ENCODE results near the gene HDAC10. TPM values are rescaled to one million over a fixed set of nuclear protein-coding genes. Genes with fewer than 3 reads are reported as not detected.

The HDAC10 gene
- polyA plus RNA-seq, 1 of the 3 experiments (the other 2 are of a cell fraction), result 51.9 TPM

- no peak overlapping the region for H3K27ac ChIP-seq (ENCODE audit: low read depth in 2 of 2, low read length in 1 of 2)
- H3K36me3 ChIP-seq (replicated peaks in 1 of 2; ENCODE audit: control insufficient read depth in 1 of 2, insufficient read depth in 2 of 2, low read length in 1 of 2), result peaks cover 0 to 42% of the 10 kb centered on the region in 2 experiments
- H3K4me2 ChIP-seq, result no peak overlapping the region
- H3K79me2 ChIP-seq (ENCODE audit: insufficient read depth), result peaks cover 11% of the 10 kb centered on the region; the same call in 1 of the 2 replicates
- ChIA-PET CTCF (interaction anchor here (0.6 to 1.4 kb wide), 4 partner anchors 11 to 77 kb away, joined by 3 to 5 read pairs (median 3); no protein-coding TSS in a partner anchor), POLR2A (interaction anchor here (0.6 kb wide), 1 partner anchor 920 kb away, joined by 4 read pairs; no protein-coding TSS in a partner anchor)
- H2AFZ ChIP-seq (ENCODE audit: low read depth), result no peak overlapping the region
- H3K9me2 ChIP-seq, result no peaks in the 10 kb centered on the region
- no peaks in the 10 kb centered on the region for H3K9me3 ChIP-seq
- H3K27me3 ChIP-seq (ENCODE audit: insufficient read depth), result no peaks in the 10 kb centered on the region
- 97% methylated on average over 26 of the region's 31 CpGs for WGBS (ENCODE audit: low lambda C conversion rate)
- no peak for DNase-seq
- no peak overlapping the region for H3K4me3 ChIP-seq (ENCODE audit: low read depth in 2 of 2, low read length in 1 of 2)
- H4K20me1 ChIP-seq (ENCODE audit: insufficient read depth), result no peaks in the 10 kb centered on the region
- TF ChIP-seq TAF1 (IDR thresholded peaks at IDR 0.05; ENCODE audit: borderline replicate concordance, low read depth, low read length), result no peak
- TF ChIP-seq USF1 (IDR thresholded peaks at IDR 0.05; ENCODE audit: borderline replicate concordance, low read depth), result no peak
- TF ChIP-seq REST (IDR thresholded peaks at IDR 0.05; ENCODE audit: low read depth, low read length), result no peak
- no peak for TF ChIP-seq ZBTB33 (IDR thresholded peaks at IDR 0.05; ENCODE audit: borderline replicate concordance, low read depth)
- TF ChIP-seq FOXJ3 (CRISPR knock-in tag; IDR thresholded peaks at IDR 0.05), result no peak
- no peak overlapping the region for H3K9ac ChIP-seq
- no peaks in the 10 kb centered on the region for H3K4me1 ChIP-seq (ENCODE audit: control insufficient read depth in 1 of 2, insufficient read depth in 2 of 2, low read depth in 1 of 2, low read length in 1 of 2)
- H3F3A ChIP-seq (replicated peaks; ENCODE audit: insufficient read depth), result no peaks in the 10 kb centered on the region
Measured at GRCh38 chr22:50226063-50226874, 24.8 kb downstream of the HDAC10 start.
